K562 (cell line): Measurements from ENCODE around the gene YAF2.

ENCODE experiments used
- CHD2 ChIP-seq: IDR thresholded peaks from 2 replicates; pipeline ENCODE4 v1.6.1; 2011; ENCODE audit warnings: low read depth, low read length
- ELF4 ChIP-seq: fragments of 450-650 bp; formaldehyde crosslinking; IDR thresholded peaks from 2 replicates; pipeline ENCODE4 v1.4.0; 2022; ENCODE audit warnings: missing genetic modification characterization
- FOXM1 ChIP-seq, 2 experiments: fragments of 450-650 bp in 1 of 2; sonication (generic) in 1 of 2; formaldehyde crosslinking in 1 of 2; IDR thresholded peaks; 2 replicates each; pipeline versions ENCODE4 v1.6.1 to v1.9.0; 2017 to 2022; ENCODE audit warnings: low read depth in 2 of 2, mild to moderate bottlenecking in 2 of 2, missing genetic modification reagents in 1 of 2, moderate library complexity in 1 of 2
- MTA1 ChIP-seq: fragments of 450-650 bp; IDR thresholded peaks from 2 replicates; pipeline ENCODE4 v1.6.1; 2017; ENCODE audit warnings: borderline replicate concordance
- PHB ChIP-seq: fragments of 250-450 bp; sonication (Bioruptor Pico); IDR thresholded peaks from 2 replicates; pipeline ENCODE4 v1.5.0; 2021
- POLR2A ChIP-seq: fragments of 450-650 bp; conservative IDR thresholded peaks from 2 replicates; pipeline ENCODE4 v1.6.1; 2016
- SMARCC2 ChIP-seq: fragments of 450-650 bp; IDR thresholded peaks from 2 replicates; pipeline ENCODE4 v1.6.1; 2017; ENCODE audit warnings: antibody characterized with exemption, moderate library complexity, mild to moderate bottlenecking, low read depth
- SMARCE1 ChIP-seq: fragments of 450-650 bp; IDR thresholded peaks from 2 replicates; pipeline ENCODE4 v1.7.1; 2016; ENCODE audit warnings: mild to moderate bottlenecking
- STAG1 ChIP-seq: sonication (generic); formaldehyde crosslinking; IDR thresholded peaks from 2 replicates; pipeline ENCODE4 v1.5.0; 2020; ENCODE audit warnings: missing genetic modification reagents, borderline replicate concordance
- ZNF76 ChIP-seq: fragments of 250-450 bp; sonication (Bioruptor Pico); IDR thresholded peaks from 2 replicates; pipeline ENCODE4 v1.4.0; 2020; ENCODE audit warnings: mild to moderate bottlenecking, moderate library complexity, borderline replicate concordance
- TF ChIP-seq, protein P1 (sequence below): fragments of 150-350 bp; conservative IDR thresholded peaks from 2 replicates; pipeline ENCODE4 v1.6.1; 2014; ENCODE audit warnings: low read length
- TF ChIP-seq, protein P2 (sequence below), 3 experiments: IDR thresholded peaks in 2 of 3; conservative IDR thresholded peaks in 1 of 3; 2 replicates each; pipeline ENCODE4 v1.5.1; 2011 to 2012; ENCODE audit warnings: low read length in 3 of 3, mild to moderate bottlenecking in 3 of 3, control low read depth in 2 of 3, improper control_type of control experiment in 1 of 3, inconsistent platforms in 1 of 3, low read depth in 1 of 3, mixed read lengths in 1 of 3, moderate library complexity in 1 of 3; ENCODE audit not compliant: insufficient read depth in 2 of 3
- TF ChIP-seq, protein P3 (sequence below): sonication (generic); formaldehyde crosslinking; IDR thresholded peaks from 2 replicates; pipeline ENCODE4 v1.8.0; 2022; ENCODE audit warnings: mild to moderate bottlenecking, low read depth, missing genetic modification reagents

DNA sequence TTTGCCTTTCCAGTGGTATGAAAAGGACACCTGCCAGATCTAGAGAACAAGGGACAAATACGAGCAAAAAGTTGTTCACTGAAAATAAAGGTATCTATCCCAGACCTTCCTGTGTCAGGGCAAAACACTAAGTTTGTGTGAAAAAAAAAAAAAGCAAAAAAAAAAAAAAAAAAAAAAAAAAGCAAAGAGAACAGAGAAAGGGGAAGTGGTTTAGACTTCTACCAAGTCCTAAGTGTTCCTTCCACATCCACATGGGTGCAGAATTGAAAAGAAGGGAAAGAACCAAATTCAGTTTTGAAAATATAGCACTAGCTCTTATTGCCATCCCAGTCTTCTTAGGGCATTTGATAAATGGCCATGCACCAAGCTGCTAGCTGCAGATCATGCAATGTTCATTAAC is 46.1 kb upstream of the YAF2 start:
- TF ChIP-seq, protein P1, sequence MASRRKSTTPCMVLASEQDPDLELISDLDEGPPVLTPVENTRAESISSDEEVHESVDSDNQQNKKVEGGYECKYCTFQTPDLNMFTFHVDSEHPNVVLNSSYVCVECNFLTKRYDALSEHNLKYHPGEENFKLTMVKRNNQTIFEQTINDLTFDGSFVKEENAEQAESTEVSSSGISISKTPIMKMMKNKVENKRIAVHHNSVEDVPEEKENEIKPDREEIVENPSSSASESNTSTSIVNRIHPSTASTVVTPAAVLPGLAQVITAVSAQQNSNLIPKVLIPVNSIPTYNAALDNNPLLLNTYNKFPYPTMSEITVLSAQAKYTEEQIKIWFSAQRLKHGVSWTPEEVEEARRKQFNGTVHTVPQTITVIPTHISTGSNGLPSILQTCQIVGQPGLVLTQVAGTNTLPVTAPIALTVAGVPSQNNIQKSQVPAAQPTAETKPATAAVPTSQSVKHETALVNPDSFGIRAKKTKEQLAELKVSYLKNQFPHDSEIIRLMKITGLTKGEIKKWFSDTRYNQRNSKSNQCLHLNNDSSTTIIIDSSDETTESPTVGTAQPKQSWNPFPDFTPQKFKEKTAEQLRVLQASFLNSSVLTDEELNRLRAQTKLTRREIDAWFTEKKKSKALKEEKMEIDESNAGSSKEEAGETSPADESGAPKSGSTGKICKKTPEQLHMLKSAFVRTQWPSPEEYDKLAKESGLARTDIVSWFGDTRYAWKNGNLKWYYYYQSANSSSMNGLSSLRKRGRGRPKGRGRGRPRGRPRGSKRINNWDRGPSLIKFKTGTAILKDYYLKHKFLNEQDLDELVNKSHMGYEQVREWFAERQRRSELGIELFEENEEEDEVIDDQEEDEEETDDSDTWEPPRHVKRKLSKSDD: no peak
- TF ChIP-seq POLR2A (no peak), SMARCC2 (no peak), MTA1 (no peak), ELF4 (CRISPR knock-in tag) (no peak), FOXM1 (IDR thresholded peaks at IDR 0.05; ENCODE audit: low read depth) (no peak), FOXM1 (CRISPR knock-in tag; IDR thresholded peaks at IDR 0.05; ENCODE audit: low read depth) (no peak), STAG1 (CRISPR knock-in tag) (no peak), ZNF76 (CRISPR knock-in tag) (no peak), CHD2 (no peak), PHB (no peak), SMARCE1 (no peak)
- TF ChIP-seq, protein P2, sequence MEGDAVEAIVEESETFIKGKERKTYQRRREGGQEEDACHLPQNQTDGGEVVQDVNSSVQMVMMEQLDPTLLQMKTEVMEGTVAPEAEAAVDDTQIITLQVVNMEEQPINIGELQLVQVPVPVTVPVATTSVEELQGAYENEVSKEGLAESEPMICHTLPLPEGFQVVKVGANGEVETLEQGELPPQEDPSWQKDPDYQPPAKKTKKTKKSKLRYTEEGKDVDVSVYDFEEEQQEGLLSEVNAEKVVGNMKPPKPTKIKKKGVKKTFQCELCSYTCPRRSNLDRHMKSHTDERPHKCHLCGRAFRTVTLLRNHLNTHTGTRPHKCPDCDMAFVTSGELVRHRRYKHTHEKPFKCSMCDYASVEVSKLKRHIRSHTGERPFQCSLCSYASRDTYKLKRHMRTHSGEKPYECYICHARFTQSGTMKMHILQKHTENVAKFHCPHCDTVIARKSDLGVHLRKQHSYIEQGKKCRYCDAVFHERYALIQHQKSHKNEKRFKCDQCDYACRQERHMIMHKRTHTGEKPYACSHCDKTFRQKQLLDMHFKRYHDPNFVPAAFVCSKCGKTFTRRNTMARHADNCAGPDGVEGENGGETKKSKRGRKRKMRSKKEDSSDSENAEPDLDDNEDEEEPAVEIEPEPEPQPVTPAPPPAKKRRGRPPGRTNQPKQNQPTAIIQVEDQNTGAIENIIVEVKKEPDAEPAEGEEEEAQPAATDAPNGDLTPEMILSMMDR (IDR thresholded peaks at IDR 0.05 in 2 of 3, conservative IDR thresholded peaks at IDR 0.05 in 1 of 3; ENCODE audit: insufficient read depth in 2 of 3, low read depth in 1 of 3, low read length in 3 of 3): no peak
- TF ChIP-seq, protein P3, sequence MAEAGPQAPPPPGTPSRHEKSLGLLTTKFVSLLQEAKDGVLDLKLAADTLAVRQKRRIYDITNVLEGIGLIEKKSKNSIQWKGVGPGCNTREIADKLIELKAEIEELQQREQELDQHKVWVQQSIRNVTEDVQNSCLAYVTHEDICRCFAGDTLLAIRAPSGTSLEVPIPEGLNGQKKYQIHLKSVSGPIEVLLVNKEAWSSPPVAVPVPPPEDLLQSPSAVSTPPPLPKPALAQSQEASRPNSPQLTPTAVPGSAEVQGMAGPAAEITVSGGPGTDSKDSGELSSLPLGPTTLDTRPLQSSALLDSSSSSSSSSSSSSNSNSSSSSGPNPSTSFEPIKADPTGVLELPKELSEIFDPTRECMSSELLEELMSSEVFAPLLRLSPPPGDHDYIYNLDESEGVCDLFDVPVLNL: no peak
